Esophagus muscularis mucosa (tissue), 3 donors: ENCODE data around the gene TYMS.

Experiments used
- CTCF ChIP-seq, 3 experiments: fragments of 200-600 bp in 2 of 3; fragments of 450-650 bp in 1 of 3; sonication (generic) in 2 of 3; IDR thresholded peaks; one replicate each; pipeline ENCODE4 v1.5.1; 2017 to 2019; ENCODE audit warnings: antibody characterized with exemption in 3 of 3, mild to moderate bottlenecking in 2 of 3, moderate library complexity in 1 of 3
- EP300 ChIP-seq: sonication (generic); formaldehyde crosslinking; IDR thresholded peaks from one replicate; pipeline ENCODE4 v1.6.1; 2017; ENCODE audit warnings: antibody characterized with exemption

- TF ChIP-seq CTCF (IDR thresholded peaks at IDR 0.05) (no peak), EP300 (no peak)
Observed at GRCh38 chr18:681985-682384, 24.5 kb downstream of the TYMS start.
